GM21723 (cell line): ENCODE results near the gene ABCG5.
A peak's percentile ranks its signal among the peaks of the same experiment; 100 is the strongest.

Experiments
- ATAC-seq: cut with Tn5 transposase; IDR thresholded peaks from one replicate; pipeline ENCODE4 v1.9.1; 2021; ENCODE audit warnings: mild to moderate bottlenecking, moderate library complexity; ENCODE audit not compliant: unreplicated experiment

Gene ABCG5

DNA sequence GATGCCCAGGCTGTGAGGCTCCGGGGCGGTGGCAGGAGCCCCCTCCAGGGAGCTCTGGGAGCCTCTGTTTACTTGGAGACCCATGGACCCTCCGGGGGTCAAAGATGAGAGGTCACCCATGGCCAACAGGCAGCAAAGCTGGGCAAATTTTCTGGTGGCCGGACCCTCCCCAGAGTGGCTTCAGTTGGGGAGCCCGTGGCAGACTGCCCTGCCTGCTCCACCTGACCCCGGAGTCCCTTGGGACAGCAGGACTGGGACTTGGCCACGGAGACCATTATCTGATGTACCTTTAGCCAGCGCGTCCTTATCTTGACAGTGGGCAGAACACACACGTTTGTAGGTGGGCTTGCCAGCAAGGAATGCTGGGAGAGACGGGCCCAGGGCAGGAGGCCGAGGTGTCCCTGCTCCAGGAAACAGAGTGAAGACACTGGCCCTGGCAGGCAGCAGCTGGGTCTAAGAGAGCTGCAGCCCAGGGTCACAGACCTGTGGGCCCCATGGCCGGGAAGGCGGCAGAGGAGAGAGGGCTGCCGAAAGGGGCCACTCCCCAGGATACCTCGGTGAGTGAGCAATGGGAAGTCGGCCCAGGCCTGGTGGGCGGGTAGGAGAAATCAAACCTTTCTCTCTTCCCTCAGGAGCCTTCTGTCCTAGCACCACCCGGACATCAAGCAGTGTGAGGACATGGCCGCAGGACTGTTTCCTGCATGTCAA, at the start of gene ABCG5, which contains the start of gene ABCG8:
ABCG5 (minus strand) TSS at position 280 of the 708 bp plus-strand sequence; CDS start at position 120, 160 bp downstream.
ABCG8 (plus strand) TSS at position 412 of the 708 bp plus-strand sequence; CDS start at position 495, 83 bp downstream.
- ATAC-seq = no peak

- ATAC-seq = no peak
Observed at GRCh38 chr2:43887176-43887575, 48.5 kb upstream of the ABCG5 start.

GRCh38 chr2:43885132-43885632, 46.5 kb upstream of the ABCG5 start:
- ATAC-seq = no peak

- no peak for ATAC-seq
Observed at GRCh38 chr2:43884689-43885088, 46.0 kb upstream of the ABCG5 start.

DNA sequence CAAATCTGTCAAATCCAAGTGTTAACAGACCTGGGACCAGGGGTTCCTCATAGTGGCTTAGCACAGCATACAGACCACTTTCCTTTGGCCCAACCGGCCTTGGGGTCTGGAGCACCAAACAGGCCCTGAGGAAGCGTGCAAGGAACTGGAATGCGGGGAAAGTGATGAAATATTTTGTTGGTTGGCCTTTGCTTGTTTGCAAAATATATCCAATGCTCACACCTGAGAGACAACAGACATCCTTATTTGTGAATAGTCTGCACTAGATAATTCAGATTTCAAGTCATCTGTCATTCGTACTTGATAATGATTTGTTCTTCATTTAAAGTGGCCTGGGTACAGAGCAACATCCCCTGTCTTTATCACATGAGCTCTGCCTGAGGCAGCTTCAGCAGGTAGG, 43.7 kb upstream of the ABCG5 start:
- ATAC-seq = no peak

- ATAC-seq = no peak
Observed at GRCh38 chr2:43880952-43881351, 42.3 kb upstream of the ABCG5 start.

DNA sequence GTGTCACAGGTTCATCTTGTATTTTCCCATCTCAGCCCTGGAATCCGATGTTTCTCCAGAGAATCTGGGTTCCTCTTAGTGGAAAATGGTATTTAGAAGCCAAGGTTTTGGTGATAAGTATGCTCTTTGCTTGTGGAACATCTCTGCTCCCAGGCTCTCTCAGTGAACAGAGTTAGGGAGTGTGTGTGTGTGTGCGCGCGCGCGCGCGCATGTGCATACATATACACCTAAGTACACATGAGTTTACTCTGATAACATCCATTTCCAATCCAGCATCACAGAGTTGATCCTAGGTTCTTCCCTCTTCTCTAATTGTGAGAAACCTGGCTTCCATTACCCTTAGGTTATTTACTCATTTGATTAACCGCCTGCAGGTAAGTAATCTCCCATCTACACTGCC, 41.8 kb upstream of the ABCG5 start:
- no peak for ATAC-seq

DNA sequence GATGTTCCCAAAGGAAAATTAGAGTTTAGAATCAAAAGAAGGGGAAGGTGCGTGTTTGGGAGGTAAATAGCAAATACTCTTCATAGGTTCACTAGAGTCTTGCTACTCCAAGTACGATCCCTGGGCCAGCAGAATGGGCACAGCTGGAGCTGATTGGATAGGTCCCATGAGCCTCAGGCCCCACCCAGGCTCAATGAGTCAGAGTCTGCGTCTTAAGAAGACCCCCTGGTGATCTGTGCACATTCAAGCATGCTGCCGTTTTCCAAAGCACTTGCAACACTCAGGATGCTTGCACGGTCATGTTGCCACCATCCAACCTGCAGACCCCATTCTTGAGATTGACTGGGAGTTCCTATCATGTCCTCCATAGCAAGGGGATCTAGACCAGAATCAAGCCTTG, 40.6 kb upstream of the ABCG5 start:
- ATAC-seq = no peak

- peak; percentile 81 for ATAC-seq
Observed at GRCh38 chr2:43877782-43878464, 39.3 kb upstream of the ABCG5 start.

- ATAC-seq = no peak
Observed at GRCh38 chr2:43874776-43875451, 36.3 kb upstream of the ABCG5 start.

DNA sequence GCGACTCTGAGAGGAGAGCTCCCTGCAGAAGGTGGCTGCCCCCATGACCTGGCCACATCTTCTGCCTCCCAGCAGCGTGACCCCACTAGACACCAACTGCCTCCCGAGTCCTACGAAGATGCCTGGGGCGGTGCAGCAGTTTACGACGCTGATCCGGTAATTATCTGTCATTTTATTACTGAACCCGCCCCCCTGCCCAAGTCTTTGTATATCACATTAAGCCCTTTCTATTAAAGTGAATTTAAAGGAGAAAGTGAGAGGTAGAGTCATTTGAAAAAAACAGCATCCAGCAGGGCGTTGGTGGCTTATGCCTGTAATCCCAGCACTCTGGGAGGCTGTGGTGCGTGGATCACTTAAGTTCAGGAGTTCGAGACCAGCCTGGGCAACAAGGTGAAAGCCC, 33.5 kb upstream of the ABCG5 start:
- ATAC-seq = no peak

- ATAC-seq = no peak
Observed at GRCh38 chr2:43855292-43855691, 16.7 kb upstream of the ABCG5 start.

- no peak for ATAC-seq
Observed at GRCh38 chr2:43854671-43855070, 16.0 kb upstream of the ABCG5 start.

DNA sequence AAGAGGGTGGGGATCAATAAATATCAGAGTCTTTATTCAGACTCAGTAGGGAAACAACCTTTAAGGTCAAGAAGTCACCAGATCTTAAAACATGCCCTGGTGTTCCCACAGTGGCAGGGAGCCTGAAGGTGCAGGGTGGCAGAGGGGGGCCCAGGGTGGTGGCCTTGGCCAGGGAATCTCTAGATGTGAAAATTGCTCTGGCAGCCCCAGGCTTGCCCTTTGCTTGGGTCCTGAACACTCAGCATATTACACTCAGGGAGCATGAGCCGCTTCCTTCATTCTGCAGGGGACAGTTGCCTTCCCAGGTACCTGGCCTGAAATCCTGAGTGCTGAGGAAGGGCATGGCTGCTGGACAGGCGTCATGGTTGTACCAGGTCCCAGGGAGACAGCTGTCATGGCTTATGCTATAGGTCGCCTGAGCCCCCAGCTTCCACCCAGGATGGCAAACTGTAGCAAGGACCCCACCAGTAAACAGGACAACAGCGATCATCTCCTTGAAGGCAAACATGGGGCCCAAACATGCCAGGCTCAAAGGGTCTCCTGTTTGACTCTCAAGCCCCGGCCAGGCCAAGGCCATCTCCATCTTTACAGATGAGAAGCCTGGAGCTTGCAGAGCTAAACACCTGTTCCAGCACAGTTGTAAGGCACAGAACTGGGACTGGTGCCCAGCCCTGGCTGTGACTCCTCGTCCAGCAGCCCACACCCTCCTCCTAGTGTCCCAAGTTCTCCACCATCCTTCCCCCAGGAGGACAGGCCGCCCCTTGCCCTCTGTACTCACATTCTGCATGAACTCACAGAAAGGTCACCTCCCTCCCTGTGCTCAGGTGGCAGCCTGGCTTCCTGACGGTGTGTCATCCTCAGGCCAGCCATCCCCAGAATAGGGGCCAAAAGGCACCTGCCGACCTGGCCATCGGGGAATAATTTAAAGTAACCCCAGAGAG, 14.8 kb upstream of the ABCG5 start:
- ATAC-seq = no peak

GRCh38 chr2:43852196-43852730, 13.6 kb upstream of the ABCG5 start:
- ATAC-seq = no peak

DNA sequence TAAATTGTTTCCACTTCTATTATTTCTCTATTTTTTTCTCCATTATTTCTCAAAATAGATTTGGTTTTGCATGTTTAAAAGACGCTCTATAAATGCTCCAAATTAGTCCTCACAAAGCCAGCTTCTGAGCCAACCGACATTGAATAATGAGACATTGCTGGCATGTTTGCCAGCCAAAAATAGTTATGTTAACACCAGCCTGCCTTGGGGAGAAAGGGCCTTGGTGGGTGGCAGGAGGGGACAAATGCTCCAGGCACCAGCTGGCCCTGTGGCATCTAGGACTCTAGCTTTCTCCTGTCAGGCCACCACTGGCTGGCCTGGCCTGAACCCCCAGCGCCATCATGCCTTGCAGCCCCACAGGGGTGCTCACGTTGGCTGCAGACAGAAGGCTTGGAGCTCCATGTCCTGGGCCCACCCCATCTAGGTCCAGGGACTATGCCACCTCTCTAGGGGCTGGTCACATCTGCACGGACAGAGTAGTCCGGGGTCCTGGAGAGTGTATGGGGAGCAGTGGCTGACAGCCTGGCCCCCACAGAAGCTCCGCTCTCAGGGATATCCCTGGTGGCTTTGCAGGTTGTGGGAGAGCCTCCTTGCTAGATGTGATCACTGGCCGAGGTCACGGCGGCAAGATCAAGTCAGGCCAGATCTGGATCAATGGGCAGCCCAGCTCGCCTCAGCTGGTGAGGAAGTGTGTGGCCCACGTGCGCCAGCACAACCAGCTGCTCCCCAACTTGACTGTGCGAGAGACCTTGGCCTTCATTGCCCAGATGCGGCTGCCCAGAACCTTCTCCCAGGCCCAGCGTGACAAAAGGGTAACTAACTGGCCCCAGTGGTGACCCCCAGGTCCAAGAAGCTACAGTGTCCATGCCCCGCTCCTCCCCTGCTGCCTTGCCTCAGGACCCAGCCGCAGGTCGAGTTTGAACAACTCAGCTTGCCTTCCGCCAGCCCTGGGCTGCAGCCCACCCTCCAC, 12.7 kb upstream of the ABCG5 start:
- ATAC-seq = no peak

GRCh38 chr2:43848214-43848613, 9.6 kb upstream of the ABCG5 start:
- ATAC-seq = no peak

- ATAC-seq = no peak
Observed at GRCh38 chr2:43846140-43846793, 7.6 kb upstream of the ABCG5 start.

DNA sequence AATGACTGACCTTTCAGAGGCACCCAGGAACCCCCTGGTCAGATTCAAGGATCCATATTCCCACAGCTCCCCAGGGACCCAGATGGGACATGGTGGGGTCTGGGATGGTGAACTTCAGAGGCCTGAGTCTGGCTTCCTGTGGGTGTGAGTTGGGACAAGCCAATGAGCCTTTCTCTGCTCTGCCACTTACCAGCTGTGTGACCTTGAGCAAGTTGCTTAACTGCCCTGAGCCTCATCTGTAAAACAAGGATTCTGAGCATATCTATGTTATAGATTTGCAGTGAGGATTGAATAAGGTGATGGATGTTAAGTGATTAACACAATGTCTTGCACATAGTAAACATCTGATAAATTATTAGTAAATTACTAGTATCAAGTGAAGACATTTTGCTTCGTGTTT, 6.5 kb upstream of the ABCG5 start:
- ATAC-seq = no peak
